ENCODE measurements around the gene SLIT1.

DNA sequence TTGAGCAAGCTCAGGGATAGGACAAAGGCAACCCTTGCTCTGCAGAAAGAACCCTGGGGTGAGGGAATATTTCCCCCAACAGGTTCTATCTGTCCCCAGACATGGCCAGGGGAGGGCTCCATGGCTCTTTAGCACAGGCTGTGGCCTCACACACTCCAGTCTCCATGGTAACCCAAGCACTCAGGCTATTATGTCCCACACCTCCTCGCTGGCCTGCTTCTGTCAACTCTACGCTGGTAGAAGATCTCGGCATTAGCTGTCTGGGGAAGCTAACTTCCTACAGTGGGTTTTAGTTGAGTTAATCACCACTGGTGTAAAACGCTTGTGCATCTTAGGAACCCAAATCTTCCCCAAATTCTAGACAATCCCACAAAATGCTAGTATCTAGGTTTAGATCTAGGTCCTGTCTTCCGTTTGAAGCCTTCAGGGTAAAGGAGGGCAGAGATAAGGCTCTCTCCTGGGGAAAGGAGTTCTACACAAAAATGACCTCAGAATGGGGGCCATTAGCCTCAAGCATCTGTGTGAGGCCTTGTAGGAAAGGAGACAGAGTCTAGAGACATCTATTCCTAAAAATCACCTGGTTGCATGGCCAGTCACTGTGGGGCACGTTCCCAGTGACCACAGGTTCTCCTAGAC is 36.7 kb upstream of the SLIT1 start:
- TF ChIP-seq, protein P1, sequence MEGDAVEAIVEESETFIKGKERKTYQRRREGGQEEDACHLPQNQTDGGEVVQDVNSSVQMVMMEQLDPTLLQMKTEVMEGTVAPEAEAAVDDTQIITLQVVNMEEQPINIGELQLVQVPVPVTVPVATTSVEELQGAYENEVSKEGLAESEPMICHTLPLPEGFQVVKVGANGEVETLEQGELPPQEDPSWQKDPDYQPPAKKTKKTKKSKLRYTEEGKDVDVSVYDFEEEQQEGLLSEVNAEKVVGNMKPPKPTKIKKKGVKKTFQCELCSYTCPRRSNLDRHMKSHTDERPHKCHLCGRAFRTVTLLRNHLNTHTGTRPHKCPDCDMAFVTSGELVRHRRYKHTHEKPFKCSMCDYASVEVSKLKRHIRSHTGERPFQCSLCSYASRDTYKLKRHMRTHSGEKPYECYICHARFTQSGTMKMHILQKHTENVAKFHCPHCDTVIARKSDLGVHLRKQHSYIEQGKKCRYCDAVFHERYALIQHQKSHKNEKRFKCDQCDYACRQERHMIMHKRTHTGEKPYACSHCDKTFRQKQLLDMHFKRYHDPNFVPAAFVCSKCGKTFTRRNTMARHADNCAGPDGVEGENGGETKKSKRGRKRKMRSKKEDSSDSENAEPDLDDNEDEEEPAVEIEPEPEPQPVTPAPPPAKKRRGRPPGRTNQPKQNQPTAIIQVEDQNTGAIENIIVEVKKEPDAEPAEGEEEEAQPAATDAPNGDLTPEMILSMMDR (IDR thresholded peaks at IDR 0.05) = no peak
- no peak for TF ChIP-seq POLR2A (IDR thresholded peaks at IDR 0.05)
- TF ChIP-seq POLR2AphosphoS5 (IDR thresholded peaks at IDR 0.05) = no peak
- TF ChIP-seq EP300 (IDR thresholded peaks at IDR 0.05) = no peak
